Lung (tissue), 12 donors: ENCODE data around the gene HEPACAM. TPM values are rescaled to one million over a fixed set of nuclear protein-coding genes. Genes with fewer than 3 reads are reported as not detected.

ENCODE experiments used
- ATAC-seq: fragments of 200-7000 bp; cut with Tn5 transposase; one replicate; pipeline ENCODE4 v1.9.1; 2020; ENCODE audit warnings: moderate number of reproducible peaks; ENCODE audit not compliant: insufficient read depth, low FRiP score
- DNase-seq, 3 donors: peaks; one replicate each; pipeline ENCODE4 v3.0.0-alpha.2; 2013 to 2017
- H3K27ac ChIP-seq, 2 donors: one replicate each; pipeline ENCODE4 v1.5.1; 2013; ENCODE audit warnings: mild to moderate bottlenecking in 2 of 2, moderate library complexity in 2 of 2, control low read depth in 1 of 2, inconsistent platforms in 1 of 2, low read depth in 1 of 2, low read length in 1 of 2
- H3K27me3 ChIP-seq, 3 donors: one replicate each; pipeline ENCODE4 v1.5.1; 2013; ENCODE audit warnings: low read length in 2 of 3; ENCODE audit not compliant: control insufficient read depth in 3 of 3, insufficient read depth in 3 of 3
- H3K36me3 ChIP-seq, 4 donors: one replicate each; pipeline ENCODE4 v1.5.1; 2013; ENCODE audit warnings: low read length in 4 of 4, mild to moderate bottlenecking in 1 of 4, moderate library complexity in 1 of 4; ENCODE audit not compliant: control insufficient read depth in 4 of 4, insufficient read depth in 4 of 4
- H3K4me1 ChIP-seq, 5 donors: one replicate each; pipeline ENCODE4 v1.5.1; 2013; ENCODE audit warnings: low read length in 5 of 5, mild to moderate bottlenecking in 2 of 5, moderate library complexity in 1 of 5; ENCODE audit not compliant: control insufficient read depth in 5 of 5, insufficient read depth in 5 of 5
- H3K4me3 ChIP-seq: one replicate; pipeline ENCODE4 v1.5.1; 2013; ENCODE audit warnings: mild to moderate bottlenecking, control low read depth, moderate library complexity
- H3K9ac ChIP-seq, 2 donors: one replicate each; pipeline ENCODE4 v1.5.1; 2013; ENCODE audit warnings: low read length in 2 of 2, control low read depth in 1 of 2; ENCODE audit not compliant: insufficient read depth in 1 of 2
- H3K9me3 ChIP-seq, 4 donors: one replicate each; pipeline ENCODE4 v1.5.1; 2013; ENCODE audit warnings: low read length in 3 of 4, mild to moderate bottlenecking in 1 of 4, moderate library complexity in 1 of 4; ENCODE audit not compliant: control insufficient read depth in 4 of 4, insufficient read depth in 3 of 4
- CTCF ChIP-seq: IDR thresholded peaks from 2 replicates; pipeline ENCODE4 v1.5.1; 2012; ENCODE audit warnings: mild to moderate bottlenecking; ENCODE audit errors: control extremely low read depth, extremely low read depth
- WGBS, 2 donors: extraction: QIAGEN DNeasy Blood & Tissue Kit; methylation state at CpG; one replicate each; pipeline ENCODE4 v1.1.7; 2013; 5-methylcytosine and 5-hydroxymethylcytosine counted together
- polyA plus RNA-seq, 2 donors: library from polyadenylated mRNA; stranded (reverse); fragments of 200-250 nt; gene quantifications; one replicate each; pipeline ENCODE4 v1.2.1, GENCODE V29; 2013
- total RNA-seq, 2 donors: library from RNA; depleted of rRNA in 1 of 2; stranded (reverse); fragments of >200 nt in 1 of 2; gene quantifications; one replicate each; pipeline ENCODE4 v1.2.1, GENCODE V29; 2014 to 2021
- donor health status: control.
- donor health status: control.
- donor health status: Bipolar disorder and iron deficiency.
- donor health status: healthy.
- donor health status: DM: yes; HTN: yes; CAD: no.

Gene HEPACAM
- total and polyA plus RNA-seq, 4 donors, result 0.02 TPM; not detected in 3

DNA sequence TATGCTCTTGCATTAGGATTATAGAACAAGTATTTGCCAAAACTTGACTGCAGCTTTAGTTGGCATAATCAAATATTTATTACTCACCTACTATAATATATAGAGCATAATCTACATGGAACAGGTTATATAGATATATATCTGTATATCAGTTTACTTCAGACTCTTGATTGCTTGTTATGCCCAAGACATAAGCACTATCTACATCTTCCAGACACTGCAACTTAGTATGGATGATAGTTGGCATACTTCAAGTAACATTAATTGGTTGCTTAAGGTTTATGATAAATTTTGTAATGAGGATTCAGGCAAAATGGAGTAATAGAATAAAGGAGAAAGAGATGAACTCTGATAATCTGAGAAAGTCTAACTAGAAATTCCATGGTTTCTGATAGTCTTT, 19.2 kb upstream of the HEPACAM start:
- Histone ChIP-seq H3K4me3 (no peak overlapping the region), H3K4me1 (peaks cover 3 to 22% (median 5%) of the 10 kb centered on the region in 5 donors), H3K9ac (no peak overlapping the region), H3K27ac (no peak overlapping the region), H3K36me3 (no peaks in the 10 kb centered on the region), H3K9me3 (no peaks in the 10 kb centered on the region), H3K27me3 (no peaks in the 10 kb centered on the region)
- ATAC-seq (no peak), DNase-seq (no peak)
- no peak for TF ChIP-seq CTCF

DNA sequence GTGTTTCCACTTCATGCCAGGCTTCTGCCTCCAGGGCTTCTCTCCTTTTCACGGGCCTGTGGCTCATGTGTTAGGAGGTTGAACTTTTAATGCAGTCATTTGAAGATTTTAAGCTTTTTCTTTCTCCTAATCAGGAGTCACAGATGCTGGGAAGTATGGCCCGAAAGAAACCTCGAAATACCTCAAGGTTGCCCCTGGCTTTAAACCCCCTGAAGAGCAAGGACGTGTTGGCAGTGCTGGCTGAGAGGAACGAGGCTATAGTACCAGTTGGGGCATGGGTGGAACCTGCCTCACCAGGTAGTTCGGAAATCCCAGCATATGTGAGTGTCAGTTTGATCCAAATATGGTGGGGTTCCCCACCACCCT, 18.7 kb upstream of the HEPACAM start:
- WGBS, 2 donors, result 28 to 39% methylated on average over 6 of the region's 6 CpGs
- no peaks in the 10 kb centered on the region for H3K27me3 ChIP-seq
- DNase-seq (no peak), ATAC-seq (no peak)
- H3K27ac ChIP-seq, result peak overlapping the region in 1 of 2 donors; percentile 95
- H3K4me3 ChIP-seq, result no peak overlapping the region
- no peaks in the 10 kb centered on the region for H3K9me3 ChIP-seq
- peaks cover 3 to 22% (median 5%) of the 10 kb centered on the region in 5 donors for H3K4me1 ChIP-seq
- peak overlapping the region; percentile 51 to 83 for H3K9ac ChIP-seq
- TF ChIP-seq CTCF, result no peak
- H3K36me3 ChIP-seq, result no peaks in the 10 kb centered on the region

DNA sequence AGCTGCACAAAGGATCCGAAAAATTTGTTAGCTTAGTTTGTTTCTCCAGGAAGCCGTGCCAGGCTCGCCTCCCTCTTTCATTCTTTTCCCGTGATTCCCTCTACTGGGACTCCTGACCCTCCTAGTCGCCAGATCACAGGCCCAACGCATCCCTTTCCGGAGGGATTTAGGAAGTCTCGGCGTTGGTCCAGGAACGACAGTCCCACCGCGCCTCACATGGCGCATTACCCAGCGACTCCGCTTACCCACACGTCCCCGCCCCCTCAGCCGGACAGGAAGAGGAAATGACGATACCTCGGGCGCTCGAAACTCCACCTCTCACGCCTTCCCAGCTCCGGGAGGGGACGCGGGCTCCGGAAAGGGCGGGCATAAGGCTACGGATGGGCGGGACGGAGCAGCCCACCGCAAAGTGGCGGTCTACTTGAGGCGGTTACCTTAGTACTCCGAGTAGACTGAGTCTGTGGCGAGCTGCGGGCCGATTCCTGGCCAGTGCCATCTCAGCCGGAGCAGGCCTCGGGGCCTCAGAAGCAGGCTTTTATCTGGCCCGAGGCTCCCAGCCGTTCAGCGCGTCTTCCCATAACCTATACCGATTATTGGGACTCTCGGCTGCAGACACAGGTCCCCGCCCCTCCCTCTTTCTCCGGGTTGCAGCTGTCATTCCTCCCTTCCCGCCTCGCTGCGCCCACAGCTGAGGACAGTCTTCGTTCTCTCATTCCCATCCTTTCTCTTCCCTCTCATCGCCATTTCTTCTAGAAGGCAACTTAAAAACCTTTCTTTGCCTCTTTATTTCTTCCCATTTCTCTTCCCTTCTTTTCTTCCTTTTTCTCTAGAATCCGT, 18.1 kb upstream of the HEPACAM start, which contains the start of gene CCDC15:
Gene CCDC15 (plus strand): TSS at position 450 of the 837 bp plus-strand sequence. CDS start 531 bp downstream, outside the sequence.
- Histone ChIP-seq H3K4me3 (peak within 1 kb of the TSS; percentile 60), H3K9ac (peak within 1 kb of the TSS; percentile 74 to 87), H3K9me3 (no peaks in the 10 kb centered on the region), H3K27me3 (no peaks in the 10 kb centered on the region), H3K4me1 (peaks cover 3 to 22% (median 5%) of the 10 kb centered on the region in 5 donors), H3K27ac (peak within 1 kb of the TSS; percentile 73 to 95), H3K36me3 (no peaks in the 10 kb centered on the region)
- ATAC-seq (peak; percentile 99), DNase-seq (peak; percentile 99)
- TF ChIP-seq CTCF, result no peak
- WGBS, 2 donors, result 0% methylated on average over 51 to 54 of the region's 54 CpGs
